Activated T-helper 1 cell treated with Interleukin-2 at 50 U/mL for 16 hours (primary cell): ENCODE results near the gene EIF3I.

ENCODE experiments used
- DNase-seq: peaks from one replicate; pipeline ENCODE4 v3.0.0-alpha.2; 2020; ENCODE audit warnings: low read depth

EIF3I gene

DNA sequence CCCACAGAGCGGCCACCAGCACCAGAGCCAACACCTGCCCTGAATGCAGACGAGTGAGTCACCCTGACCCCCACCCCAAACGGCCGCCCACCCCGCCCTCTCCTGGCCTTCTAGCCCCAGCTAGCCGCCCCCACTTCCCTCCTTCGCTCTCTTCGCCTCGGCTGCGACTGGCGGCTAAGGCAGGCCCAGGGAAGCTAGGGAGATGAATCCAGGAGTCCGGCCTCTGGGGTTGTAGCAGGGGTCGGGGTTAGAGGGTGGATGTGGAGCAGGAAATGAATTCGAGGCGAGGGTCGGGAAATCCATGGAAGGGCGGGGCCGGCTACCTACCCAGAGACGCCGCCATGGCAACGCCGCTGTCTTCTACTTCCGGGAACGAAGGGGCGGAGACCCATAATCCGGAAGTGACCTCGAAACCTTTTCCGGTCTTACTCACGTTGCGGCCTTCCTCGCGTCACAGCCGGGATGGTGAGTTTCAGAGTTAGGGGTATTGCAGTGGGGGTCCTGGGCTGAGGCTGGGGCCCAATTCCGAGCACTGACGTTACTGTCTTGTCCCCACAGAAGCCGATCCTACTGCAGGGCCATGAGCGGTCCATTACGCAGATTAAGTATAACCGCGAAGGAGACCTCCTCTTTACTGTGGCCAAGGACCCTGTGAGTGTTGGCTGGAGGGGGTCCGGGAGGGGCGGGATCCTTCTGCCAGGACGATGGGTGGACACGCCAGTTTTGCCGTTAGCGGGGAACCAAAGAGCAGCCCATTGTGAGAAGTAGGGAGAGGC is at the start of gene EIF3I, which contains the start of gene TMEM234:
Gene EIF3I (plus strand): TSS at position 428 of the 776 bp plus-strand sequence. CDS start 35 bp downstream, at position 463.
Gene TMEM234 (minus strand): TSS at position 374 of the 776 bp plus-strand sequence. CDS start 31 bp downstream, at position 343.
- DNase-seq, result peak; percentile 85

DNA sequence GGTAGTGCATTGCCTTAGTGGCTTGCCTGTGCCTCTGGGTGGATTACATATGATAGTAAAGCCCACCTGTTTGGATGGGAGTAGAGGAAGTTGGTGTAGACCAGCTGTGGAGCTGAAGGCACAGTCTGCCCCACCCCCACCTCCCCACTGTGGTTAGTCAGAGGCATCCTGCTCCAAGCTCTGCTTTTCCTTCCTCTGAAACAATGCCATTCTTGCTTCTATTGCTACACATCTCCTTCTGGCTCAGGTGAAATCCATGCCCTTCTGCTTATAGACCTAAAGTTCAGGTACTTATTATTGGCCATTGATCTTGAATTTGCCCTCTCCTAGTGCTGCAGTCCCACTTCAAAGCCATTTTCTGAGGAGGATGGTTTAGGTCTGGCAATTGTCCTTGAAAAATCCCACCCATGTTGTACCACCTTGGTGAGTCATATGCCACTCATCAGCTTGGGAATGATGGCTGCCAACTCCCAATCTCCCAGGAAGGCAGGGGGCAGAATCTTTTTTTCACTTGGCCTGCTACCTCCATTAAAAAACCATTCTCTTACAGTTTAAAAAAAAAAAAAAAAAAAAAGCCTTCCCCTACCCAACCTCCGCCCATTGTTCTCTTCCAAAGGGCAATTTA is 49.5 kb upstream of the EIF3I start:
- DNase-seq, result no peak

DNA sequence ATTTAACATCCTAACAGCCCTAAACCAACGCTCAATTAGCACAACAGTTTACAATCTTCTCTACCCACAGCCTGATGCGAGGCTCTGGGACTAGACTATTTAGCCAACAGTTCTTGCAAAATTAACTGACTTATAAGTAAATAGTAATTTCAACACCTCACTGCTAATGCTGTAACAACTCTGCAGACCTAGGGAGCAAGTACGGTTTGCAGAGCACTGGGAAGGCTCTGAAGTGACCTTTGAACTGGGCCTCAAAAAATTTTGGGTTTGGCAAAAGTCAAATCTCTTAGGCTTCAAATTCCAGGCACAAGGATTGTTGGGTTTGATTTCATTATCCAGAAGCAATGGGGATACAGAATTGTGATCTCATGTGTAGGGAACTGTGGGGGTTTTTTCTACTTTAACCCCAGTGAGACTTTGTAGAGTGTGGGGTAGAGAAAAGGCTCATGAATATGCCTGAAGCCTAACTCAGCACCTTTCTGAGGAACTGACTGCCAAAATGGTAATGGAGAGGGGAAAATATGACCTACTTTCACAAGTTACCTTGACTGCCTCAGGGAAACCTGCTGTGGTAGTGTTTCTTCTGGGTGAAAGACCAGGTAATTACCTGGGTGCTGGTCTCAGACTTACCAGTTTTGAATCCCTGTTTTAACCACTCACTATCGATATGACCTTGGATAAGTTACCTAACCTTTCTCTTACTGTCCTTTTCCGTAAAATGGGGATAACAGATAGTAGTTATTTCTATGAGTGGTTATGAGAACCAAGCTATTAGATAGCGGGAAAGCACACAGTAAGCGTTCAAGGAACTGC is 43.6 kb upstream of the EIF3I start:
- no peak for DNase-seq

DNA sequence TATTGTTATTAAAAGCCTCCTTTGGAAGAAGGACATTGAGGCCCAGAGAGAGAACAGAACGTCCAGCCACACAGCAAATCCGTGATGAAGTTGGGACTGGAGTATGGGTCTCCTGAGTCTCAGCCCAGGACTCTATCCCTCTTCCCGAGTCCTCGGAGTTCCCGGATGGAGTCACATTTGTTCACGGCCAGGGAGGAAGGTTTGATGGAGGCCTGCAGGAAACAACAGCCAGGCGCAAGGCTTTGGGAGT is 43.1 kb upstream of the EIF3I start:
- DNase-seq, result no peak

DNA sequence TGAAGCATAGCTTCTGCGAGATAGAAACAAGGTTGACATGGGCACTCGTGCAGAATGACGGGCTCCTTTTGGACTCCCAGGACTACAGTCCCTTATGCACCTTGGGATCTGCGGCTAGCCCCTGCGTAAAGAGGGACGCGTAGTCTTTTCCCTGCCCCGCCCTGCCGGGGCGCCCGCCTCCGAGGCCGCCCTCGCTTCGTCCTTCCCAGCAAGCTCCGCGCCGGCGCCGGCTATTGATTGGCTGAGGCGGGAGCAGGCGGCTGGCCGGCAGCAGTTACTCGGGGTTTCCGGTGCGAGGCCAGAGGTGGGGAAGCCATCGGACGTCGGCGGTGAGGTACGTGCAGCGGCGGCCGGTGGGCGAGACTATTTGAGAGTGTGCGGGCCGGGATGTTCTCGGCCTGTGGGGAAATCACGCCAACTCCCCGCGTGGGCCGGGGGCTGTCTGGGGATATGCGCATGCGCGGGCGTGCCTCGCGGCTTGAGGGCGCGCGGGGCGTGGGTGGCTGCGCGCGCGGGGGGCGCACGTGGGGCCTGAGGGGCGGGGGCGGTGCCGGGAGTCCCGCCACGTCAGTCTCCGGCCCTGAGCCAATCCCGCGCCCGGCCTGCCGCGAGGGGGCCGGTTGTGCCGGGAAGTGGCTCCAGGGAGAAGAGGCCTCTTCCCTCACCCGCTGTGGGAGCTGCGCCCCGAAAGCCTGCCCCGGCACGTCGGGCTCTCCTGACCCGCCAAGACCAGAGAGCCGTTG is 42.6 kb upstream of the EIF3I start, which contains the start of gene TXLNA:
Gene TXLNA (plus strand): TSS at position 233 of the 743 bp plus-strand sequence. CDS start 671 bp downstream, outside the sequence.
- DNase-seq, result peak; percentile 81

DNA sequence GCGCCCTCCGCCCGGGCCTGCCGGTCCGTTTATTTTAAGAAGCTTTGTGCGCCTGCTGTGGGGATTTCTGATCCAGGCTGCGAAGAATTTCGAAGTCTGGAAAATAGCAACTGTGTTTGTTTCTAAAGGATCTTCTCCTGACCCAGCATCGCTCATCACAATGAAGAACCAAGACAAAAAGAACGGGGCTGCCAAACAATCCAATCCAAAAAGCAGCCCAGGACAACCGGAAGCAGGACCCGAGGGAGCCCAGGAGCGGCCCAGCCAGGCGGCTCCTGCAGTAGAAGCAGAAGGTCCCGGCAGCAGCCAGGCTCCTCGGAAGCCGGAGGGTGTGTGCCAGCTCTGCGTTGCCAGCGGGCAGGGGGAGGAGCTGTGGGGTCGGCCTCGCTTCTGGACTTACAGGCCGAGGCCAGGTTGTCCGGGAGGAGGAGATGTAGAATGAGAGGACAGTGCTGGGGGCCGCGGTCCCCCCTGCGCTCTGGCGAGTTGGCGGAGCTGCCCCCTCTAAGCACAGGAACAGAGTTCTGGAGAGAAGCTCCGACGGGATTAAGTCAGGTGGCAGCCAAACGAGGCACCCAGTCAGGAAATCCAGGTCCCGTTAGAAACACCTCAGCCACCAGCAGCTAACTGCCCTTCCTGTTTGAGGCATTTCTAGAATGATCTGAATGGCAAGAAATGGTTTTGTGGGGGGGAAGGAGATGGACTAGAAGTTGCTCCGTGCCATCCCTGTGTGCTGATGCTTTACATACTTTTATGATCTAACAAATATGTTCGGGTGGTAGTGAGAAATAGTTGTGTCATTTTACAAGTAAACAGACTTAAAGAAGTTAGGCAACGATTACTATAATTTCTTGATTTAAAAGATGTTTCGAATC is 41.8 kb upstream of the EIF3I start:
- DNase-seq, result no peak

DNA sequence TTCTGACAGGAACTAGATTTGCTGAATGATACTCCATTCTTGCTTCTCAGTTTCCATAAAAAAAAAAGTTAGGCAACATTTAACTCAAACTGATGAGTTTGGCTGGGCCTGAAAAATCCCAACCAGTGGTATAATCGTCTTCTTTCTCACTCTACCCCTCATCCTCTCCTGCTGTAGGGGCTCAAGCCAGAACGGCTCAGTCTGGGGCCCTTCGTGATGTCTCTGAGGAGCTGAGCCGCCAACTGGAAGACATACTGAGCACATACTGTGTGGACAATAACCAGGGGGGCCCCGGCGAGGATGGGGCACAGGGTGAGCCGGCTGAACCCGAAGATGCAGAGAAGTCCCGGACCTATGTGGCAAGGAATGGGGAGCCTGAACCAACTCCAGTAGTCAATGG is 41.1 kb upstream of the EIF3I start:
- no peak for DNase-seq

DNA sequence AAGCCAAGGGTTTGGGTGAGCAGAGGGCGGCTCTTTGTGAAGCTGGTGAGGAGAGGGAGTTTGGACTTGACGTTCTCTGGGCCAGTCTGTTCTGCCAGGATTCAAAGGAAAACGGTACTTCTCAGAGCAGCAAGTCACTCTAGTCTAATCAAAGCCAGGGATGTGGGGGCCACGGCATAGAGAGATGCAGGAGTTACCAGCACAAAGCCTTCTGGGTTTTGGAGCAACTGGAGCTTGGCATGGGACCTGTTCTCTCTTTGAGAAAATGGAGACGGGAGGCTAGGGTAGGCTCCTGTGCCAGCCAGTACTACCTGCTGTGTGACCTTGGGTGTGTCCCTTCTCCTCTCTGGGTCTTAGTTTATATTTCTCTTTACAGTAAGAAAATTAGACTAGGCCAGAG is 40.6 kb upstream of the EIF3I start:
- DNase-seq, result no peak

DNA sequence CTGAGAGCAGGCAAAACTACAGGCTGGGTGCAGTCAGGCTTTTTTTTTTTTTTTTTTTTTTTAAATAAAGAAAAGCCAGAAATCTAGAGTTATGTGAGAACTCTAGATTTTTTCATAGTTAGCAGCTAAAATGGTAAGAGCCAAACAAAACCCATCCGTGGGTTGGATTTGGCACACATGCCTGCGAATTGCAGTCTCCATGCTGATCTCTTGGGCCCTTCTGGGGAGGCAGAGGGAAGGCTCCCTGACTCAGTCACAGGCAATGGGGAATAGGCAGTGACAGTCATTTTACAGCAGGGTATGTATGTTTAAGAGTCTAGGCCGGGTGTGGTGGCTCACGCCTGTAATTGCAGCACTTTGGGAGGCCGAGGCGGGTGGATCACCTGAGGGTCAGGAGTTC is 40.1 kb upstream of the EIF3I start:
- no peak for DNase-seq

DNA sequence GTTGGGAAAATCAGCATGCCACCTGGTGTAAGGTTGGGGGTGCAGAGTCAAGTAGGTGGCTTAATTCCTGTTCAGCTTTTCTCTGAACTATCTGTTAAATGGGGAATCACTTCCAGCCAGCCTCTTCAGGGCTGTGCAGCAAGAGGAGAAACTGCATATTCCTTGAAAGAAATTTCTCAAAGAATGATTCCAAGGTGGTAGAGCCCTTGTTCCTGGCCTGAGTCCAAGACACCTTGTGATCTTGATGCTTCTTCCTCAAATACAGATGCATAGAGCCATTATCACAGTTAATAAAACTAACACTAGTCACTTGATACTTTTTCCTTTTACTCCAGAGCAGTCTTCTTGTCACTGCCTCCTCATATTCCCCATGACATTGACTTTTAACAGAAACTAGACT is 37.6 kb upstream of the EIF3I start:
- no peak for DNase-seq

DNA sequence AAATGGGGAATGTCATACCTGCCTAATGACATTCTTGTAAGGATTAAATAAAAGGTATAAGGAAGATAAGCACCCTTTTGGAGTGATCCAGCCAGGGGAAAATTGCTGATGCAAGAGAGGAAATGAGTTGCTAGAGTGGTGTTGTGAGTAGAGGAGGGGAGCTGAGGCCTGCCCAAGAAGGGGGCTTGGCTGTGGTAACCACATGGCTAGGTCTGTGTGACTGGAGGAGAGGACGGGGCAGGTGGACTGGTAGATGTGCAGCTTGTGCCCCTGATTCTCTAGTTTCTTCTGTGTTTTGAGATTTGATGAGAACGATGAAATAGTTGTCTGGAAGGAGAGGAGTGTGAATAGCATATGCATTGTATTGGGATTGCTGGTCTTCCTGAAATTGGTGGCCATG is 36.1 kb upstream of the EIF3I start:
- DNase-seq, result no peak

DNA sequence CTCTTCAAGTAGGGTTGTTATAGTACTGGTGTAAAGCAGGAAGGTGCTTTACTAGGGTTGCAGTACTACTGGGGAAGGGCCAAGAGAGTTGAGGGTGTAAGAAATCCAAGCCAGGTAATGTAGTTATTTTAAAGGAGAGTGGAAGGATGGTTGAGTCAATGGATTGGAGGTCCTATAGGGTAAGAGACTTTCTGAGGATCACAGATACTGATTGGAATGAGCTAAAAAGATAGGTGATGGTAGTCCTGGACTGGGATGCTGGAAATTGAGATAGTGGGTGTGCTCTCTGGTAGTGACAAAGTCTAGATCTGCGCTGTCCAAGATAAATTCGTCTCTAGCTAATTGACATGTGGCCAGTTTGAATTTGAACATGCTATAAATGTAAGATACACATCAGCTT is 35.7 kb upstream of the EIF3I start:
- DNase-seq, result no peak

DNA sequence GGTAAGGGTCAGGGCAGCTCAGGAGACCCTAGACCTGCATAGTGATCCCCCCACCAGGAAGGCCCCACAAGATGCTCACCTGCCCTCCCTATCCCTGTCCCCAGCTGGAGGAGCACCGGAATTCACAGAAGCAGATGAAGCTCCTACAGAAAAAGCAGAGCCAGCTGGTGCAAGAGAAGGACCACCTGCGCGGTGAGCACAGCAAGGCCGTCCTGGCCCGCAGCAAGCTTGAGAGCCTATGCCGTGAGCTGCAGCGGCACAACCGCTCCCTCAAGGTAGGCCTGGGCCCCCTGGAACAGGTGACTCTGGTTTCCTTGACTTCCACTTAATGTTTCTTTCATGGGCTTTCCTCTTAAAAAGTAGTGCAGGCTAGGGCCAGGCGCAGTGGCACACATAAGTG is 34.4 kb upstream of the EIF3I start:
- DNase-seq, result no peak

DNA sequence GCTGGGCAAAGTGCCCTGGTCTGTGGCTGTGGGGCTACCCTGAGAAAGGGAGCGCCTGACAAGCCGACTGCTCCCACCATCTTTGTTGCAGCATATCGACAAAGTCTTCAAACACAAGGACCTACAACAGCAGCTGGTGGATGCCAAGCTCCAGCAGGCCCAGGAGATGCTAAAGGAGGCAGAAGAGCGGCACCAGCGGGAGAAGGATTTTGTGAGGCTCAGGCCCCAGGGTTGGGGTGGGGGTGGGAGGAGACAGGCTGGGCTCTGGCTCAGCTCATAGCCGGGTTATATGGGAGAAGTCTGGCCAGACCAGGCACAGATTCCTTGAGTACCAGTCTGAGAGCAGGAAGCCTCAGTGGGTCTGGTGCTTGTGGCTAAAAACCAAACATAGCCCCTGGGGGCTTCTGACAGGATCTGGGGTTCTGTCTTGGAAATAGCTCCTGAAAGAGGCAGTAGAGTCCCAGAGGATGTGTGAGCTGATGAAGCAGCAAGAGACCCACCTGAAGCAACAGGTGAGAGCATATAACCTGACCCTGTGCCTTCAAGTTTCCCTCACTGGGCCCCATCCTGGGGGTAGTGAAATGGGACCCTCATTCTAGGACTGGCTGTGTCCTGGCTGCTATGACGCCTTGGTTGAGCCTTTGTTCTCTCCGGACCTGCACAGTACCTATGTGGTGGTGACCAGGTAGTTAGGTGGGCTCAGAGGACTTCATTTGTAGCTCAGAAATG is 29.8 kb upstream of the EIF3I start:
- no peak for DNase-seq

DNA sequence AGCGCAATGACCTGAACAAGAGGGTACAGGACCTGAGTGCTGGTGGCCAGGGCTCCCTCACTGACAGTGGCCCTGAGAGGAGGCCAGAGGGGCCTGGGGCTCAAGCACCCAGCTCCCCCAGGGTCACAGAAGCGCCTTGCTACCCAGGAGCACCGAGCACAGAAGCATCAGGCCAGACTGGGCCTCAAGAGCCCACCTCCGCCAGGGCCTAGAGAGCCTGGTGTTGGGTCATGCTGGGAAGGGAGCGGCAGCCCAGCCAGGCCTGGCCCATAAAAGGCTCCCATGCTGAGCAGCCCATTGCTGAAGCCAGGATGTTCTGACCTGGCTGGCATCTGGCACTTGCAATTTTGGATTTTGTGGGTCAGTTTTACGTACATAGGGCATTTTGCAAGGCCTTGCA is 27.2 kb upstream of the EIF3I start:
- no peak for DNase-seq

DNA sequence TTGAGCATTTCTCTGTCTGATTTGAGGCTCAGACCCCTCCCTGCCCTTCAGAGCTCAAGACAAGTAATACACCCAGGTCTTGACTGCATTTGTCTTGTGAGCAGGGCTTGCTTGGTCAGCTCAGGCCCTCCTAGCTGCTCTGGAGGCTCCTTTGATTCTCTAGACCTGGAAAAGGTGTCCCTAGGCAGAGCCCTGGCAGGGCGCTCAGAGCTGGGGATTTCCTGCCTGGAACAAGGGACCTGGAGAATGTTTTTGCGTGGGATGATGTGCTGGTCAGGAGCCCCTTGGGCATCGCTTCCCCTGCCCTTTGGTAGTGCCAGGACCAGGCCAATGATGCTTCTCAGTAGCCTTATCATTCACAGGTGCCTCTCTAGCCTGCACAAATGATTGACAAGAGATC is 26.7 kb upstream of the EIF3I start:
- DNase-seq, result no peak

DNA sequence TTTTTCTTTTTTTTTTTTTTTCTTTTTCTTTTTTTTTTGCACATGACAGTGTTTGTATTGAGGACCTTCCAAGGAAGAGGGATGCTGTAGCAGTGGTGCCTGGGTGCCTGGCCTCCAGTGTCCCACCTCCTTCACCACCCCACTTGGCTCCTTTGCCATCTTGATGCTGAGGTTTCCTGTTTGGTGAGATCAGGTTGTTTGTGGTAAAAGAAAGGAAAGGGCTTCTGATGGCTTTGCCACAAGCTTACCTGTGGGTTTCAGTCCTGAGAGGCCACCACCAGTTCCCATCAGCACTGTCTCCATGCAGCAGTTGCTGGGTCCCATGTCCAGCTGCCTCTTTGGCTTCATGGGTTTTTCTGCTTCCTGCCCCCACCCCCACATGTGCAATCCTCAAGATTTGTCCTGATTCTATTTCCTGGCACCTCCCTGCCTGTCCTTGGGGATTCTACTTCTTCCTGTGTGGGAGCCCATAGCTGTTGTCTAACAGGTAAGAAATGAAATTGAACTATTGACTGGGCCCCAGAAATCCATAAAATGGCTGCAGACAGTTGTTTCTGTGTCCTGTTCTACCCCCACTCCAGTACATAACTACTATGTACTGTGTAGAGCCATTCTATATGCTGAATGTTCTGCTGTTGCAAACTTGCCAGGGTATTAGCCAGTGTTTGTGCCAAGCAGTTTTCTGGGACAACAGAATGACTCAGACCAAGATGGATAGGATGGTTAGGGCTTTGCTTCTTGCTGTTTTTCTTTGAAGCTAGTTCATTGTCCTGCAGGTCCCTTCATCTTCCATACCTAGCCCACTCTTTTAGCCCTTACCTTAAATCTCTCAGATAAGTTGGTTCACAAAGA is 26.0 kb upstream of the EIF3I start:
- no peak for DNase-seq

DNA sequence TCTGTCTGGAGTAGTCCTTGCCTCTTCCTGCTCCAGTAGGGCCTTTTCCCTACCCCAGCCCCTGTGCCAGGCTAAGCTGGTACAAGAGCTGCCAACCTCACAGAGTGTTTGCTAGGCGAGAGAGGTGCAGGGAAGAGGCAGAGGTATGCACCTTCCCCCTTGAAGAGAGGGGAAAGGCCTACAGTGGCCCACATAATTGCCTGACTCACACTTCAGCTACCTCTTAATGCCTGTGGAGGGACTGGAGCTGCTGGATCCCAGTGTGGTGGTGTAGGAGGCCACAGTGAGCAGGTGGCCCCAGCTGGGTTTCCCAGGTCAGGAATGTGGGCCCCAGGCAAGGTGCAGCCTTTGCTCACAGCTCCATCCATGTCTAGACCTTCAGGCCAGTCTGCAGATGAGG is 25.1 kb upstream of the EIF3I start:
- no peak for DNase-seq

DNA sequence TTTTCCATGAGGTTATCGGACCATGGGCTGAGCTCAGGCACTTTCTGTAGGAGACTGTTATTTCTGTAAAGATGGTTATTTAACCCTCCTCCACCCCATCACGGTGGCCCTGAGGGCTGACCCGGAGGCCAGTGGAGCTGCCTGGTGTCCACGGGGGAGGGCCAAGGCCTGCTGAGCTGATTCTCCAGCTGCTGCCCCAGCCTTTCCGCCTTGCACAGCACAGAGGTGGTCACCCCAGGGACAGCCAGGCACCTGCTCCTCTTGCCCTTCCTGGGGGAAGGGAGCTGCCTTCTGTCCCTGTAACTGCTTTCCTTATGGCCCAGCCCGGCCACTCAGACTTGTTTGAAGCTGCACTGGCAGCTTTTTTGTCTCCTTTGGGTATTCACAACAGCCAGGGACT is 24.4 kb upstream of the EIF3I start:
- DNase-seq, result no peak
